Neural cell (in vitro differentiated cells): ENCODE data around the gene ARL2BP. TPM values are rescaled to one million over a fixed set of nuclear protein-coding genes. Genes with fewer than 3 reads are reported as not detected.

Experiments
- H2AFZ ChIP-seq: fragments of 200-600, 300-800 bp; sonication (generic), shearing (Covaris generic); 2 replicates; pipeline ENCODE4 v1.6.0; 2014; ENCODE audit warnings: low read depth, mild to moderate bottlenecking, antibody characterized with exemption, low read length, moderate library complexity
- H3F3A ChIP-seq: fragments of 200-600 bp; shearing (Covaris generic); 2 replicates; pipeline ENCODE4 v1.6.1; 2016; ENCODE audit warnings: mild to moderate bottlenecking, moderate library complexity, mixed read lengths, antibody characterized with exemption, low read length; ENCODE audit not compliant: insufficient read depth, poor library complexity, severe bottlenecking
- H3K27ac ChIP-seq: fragments of 200-600, 300-800 bp; sonication (generic), shearing (Covaris generic); 2 replicates; pipeline ENCODE4 v1.5.1; 2014; ENCODE audit warnings: mild to moderate bottlenecking, low read length, moderate library complexity
- H3K27me3 ChIP-seq: fragments of 300-800, 200-600 bp; sonication (generic), shearing (Covaris generic); 2 replicates; pipeline ENCODE4 v1.6.0; 2014; ENCODE audit warnings: mild to moderate bottlenecking, low read depth, low read length, moderate library complexity; ENCODE audit not compliant: insufficient read depth
- H3K36me3 ChIP-seq: fragments of 300-800, 200-600 bp; sonication (generic), shearing (Covaris generic); 2 replicates; pipeline ENCODE4 v1.5.1; 2014; ENCODE audit warnings: mild to moderate bottlenecking, antibody characterized with exemption, low read length, moderate library complexity; ENCODE audit not compliant: insufficient read depth
- H3K4me2 ChIP-seq: fragments of 300-800, 200-600 bp; sonication (generic), shearing (Covaris generic); 2 replicates; pipeline ENCODE4 v1.6.0; 2014; ENCODE audit warnings: mild to moderate bottlenecking, low read length
- H3K4me3 ChIP-seq: fragments of 300-800, 200-600 bp; sonication (generic), shearing (Covaris generic); 2 replicates; pipeline ENCODE4 v1.5.1; 2014; ENCODE audit warnings: mild to moderate bottlenecking, low read length, moderate library complexity
- H3K79me2 ChIP-seq: fragments of 200-600 bp; shearing (Covaris generic); replicated peaks from 2 replicates; pipeline ENCODE4 v1.6.0; 2014; ENCODE audit warnings: mild to moderate bottlenecking, low read length, moderate library complexity; ENCODE audit not compliant: insufficient read depth
- H3K9ac ChIP-seq: fragments of 300-800, 200-600 bp; sonication (generic), shearing (Covaris generic); 2 replicates; pipeline ENCODE4 v1.6.1; 2016; ENCODE audit warnings: mild to moderate bottlenecking, low read length, mixed read lengths
- H3K9me2 ChIP-seq: fragments of 200-600 bp; shearing (Covaris generic); 2 replicates; pipeline ENCODE4 v1.6.1; 2016; ENCODE audit warnings: mild to moderate bottlenecking, low read length, mixed read lengths; ENCODE audit not compliant: insufficient read depth
- H3K9me3 ChIP-seq: fragments of 200-600, 300-800 bp; sonication (generic), shearing (Covaris generic); 2 replicates; pipeline ENCODE4 v1.6.1; 2016; ENCODE audit warnings: mild to moderate bottlenecking, mixed run types, low read length, moderate library complexity, mixed read lengths
- H4K20me1 ChIP-seq: fragments of 200-600 bp; shearing (Covaris generic); 2 replicates; pipeline ENCODE4 v1.6.1; 2016; ENCODE audit warnings: mild to moderate bottlenecking, mixed run types; ENCODE audit not compliant: insufficient read depth
- CTCF ChIP-seq: fragments of 450-650 bp; IDR thresholded peaks from 2 replicates; pipeline ENCODE4 v1.5.1; 2014; ENCODE audit warnings: antibody characterized with exemption, mild to moderate bottlenecking, moderate library complexity; ENCODE audit not compliant: poor library complexity, severe bottlenecking
- EP300 ChIP-seq: fragments of 450-650 bp; conservative IDR thresholded peaks from 2 replicates; pipeline ENCODE4 v1.6.1; 2014; ENCODE audit warnings: antibody characterized with exemption, mild to moderate bottlenecking, moderate library complexity; ENCODE audit not compliant: poor library complexity, severe bottlenecking
- EZH2 ChIP-seq: fragments of 200-600, 300-800 bp; shearing (Covaris generic), sonication (generic); IDR thresholded peaks from 2 replicates; pipeline ENCODE4 v1.6.1; 2014; ENCODE audit warnings: antibody characterized with exemption, low read length, borderline replicate concordance, mild to moderate bottlenecking; ENCODE audit not compliant: insufficient read depth, poor library complexity, severe bottlenecking
- MXI1 ChIP-seq: fragments of 450-650 bp; conservative IDR thresholded peaks from 2 replicates; pipeline ENCODE4 v1.6.1; 2014; ENCODE audit warnings: antibody characterized with exemption, mild to moderate bottlenecking; ENCODE audit not compliant: poor library complexity, severe bottlenecking
- POLR2AphosphoS5 ChIP-seq: IDR thresholded peaks from 2 replicates; pipeline ENCODE4 v1.6.1; 2012
- RAD21 ChIP-seq: fragments of 450-650 bp; conservative IDR thresholded peaks from 2 replicates; pipeline ENCODE4 v1.6.1; 2014; ENCODE audit warnings: antibody characterized with exemption, mild to moderate bottlenecking, moderate library complexity
- REST ChIP-seq: IDR thresholded peaks from 2 replicates; pipeline ENCODE4 v1.6.1; 2012; ENCODE audit warnings: borderline replicate concordance
- SMC3 ChIP-seq: fragments of 450-650 bp; conservative IDR thresholded peaks from 2 replicates; pipeline ENCODE4 v1.6.1; 2014; ENCODE audit warnings: antibody characterized with exemption, mild to moderate bottlenecking, moderate library complexity; ENCODE audit not compliant: poor library complexity
- TAF1 ChIP-seq: IDR thresholded peaks from 2 replicates; pipeline ENCODE4 v1.6.1; 2012; ENCODE audit warnings: low read depth
- polyA plus RNA-seq: library from polyadenylated mRNA; depleted of rRNA; stranded (reverse); fragments of >200 nt; gene quantifications from 2 replicates; pipeline ENCODE4 v1.2.3, GENCODE V29; 2014

ARL2BP gene
- polyA plus RNA-seq, 1 donor from 2014 or later, result 153 TPM

GRCh38 chr16:57255686-57256415, 10.8 kb downstream of the ARL2BP start:
- Histone ChIP-seq H4K20me1 (no peaks in the 10 kb centered on the region), H3K9ac (no peak overlapping the region), H3K4me2 (no peak overlapping the region), H2AFZ (no peak overlapping the region), H3K27ac (no peak overlapping the region), H3K27me3 (no peaks in the 10 kb centered on the region), H3K79me2 (no peaks in the 10 kb centered on the region), H3K36me3 (peaks cover 8% of the 10 kb centered on the region), H3K9me2 (no peaks in the 10 kb centered on the region), H3K9me3 (no peaks in the 10 kb centered on the region), H3F3A (no peaks in the 10 kb centered on the region), H3K4me3 (no peak overlapping the region)
- TF ChIP-seq SMC3, result no peak
- no peak for TF ChIP-seq EP300
- TF ChIP-seq POLR2AphosphoS5, result no peak
- TF ChIP-seq TAF1, result no peak
- TF ChIP-seq MXI1, result no peak
- TF ChIP-seq EZH2, result no peak
- no peak for TF ChIP-seq CTCF
- TF ChIP-seq RAD21, result no peak
- TF ChIP-seq REST, result no peak

- H3K79me2 ChIP-seq, result no peaks in the 10 kb centered on the region
- no peak overlapping the region for H2AFZ ChIP-seq
- H3K4me3 ChIP-seq, result no peak overlapping the region
- H3F3A ChIP-seq, result no peaks in the 10 kb centered on the region
- H3K9me3 ChIP-seq, result no peaks in the 10 kb centered on the region
- H3K9ac ChIP-seq, result no peak overlapping the region
- H3K27ac ChIP-seq, result no peak overlapping the region
- H4K20me1 ChIP-seq, result no peaks in the 10 kb centered on the region
- no peaks in the 10 kb centered on the region for H3K9me2 ChIP-seq
- TF ChIP-seq TAF1 (no peak), EP300 (no peak)
- no peaks in the 10 kb centered on the region for H3K27me3 ChIP-seq
- H3K36me3 ChIP-seq, result peaks cover 7% of the 10 kb centered on the region
- no peak overlapping the region for H3K4me2 ChIP-seq
These were observed 11.7 kb downstream of the ARL2BP start for GRCh38 chr16:57256601-57257395.
